Measurements from ENCODE around the gene PTPRN2.

DNA sequence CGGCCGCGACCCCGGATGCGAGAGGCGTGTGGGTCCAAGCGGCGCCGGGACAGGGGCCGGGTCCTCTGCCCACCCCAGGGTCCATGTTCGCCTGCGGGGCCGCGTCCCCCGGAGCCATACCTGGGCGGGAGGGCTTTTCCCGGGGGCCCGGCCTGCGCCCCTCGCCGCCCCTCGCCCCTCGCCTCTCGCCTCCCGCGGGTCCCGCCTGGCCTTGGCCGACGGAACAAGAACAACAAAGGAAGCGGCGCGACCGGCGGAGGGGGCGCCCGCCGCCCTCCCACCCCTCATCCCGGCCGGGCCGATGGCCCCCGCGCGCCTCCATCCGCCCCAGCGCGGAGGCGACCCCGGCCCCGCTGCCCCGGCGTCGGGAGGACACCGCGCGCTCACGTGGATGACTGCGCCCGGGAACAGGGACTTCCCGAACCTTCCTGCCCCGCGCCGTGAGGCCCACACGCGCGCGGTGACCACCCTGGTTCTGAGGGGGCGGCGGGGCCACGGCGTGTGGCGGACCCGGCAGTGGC lies 902.7 kb downstream of the PTPRN2 start:
- TF ChIP-seq SUZ12 (IDR thresholded peaks at IDR 0.05) (no peak), FOXM1 (IDR thresholded peaks at IDR 0.05; ENCODE audit: borderline replicate concordance) (no peak)
- TF ChIP-seq, protein P1, sequence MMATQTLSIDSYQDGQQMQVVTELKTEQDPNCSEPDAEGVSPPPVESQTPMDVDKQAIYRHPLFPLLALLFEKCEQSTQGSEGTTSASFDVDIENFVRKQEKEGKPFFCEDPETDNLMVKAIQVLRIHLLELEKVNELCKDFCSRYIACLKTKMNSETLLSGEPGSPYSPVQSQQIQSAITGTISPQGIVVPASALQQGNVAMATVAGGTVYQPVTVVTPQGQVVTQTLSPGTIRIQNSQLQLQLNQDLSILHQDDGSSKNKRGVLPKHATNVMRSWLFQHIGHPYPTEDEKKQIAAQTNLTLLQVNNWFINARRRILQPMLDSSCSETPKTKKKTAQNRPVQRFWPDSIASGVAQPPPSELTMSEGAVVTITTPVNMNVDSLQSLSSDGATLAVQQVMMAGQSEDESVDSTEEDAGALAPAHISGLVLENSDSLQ (IDR thresholded peaks at IDR 0.05), result no peak
